Stimulated activated CD8-positive, alpha-beta memory T cell treated with anti-CD3 and anti-CD28 coated beads, Interleukin-2, amount 100 ng/mL, for 48 hours (primary cell): ENCODE data around the gene SALL1.

Experiments
- DNase-seq, 2 donors: peaks; one replicate each; pipeline ENCODE4 v3.0.0-alpha.2; 2020; ENCODE audit warnings: low read depth in 2 of 2

The SALL1 gene

GRCh38 chr16:51111759-51112158 lies 39.3 kb downstream of the SALL1 start:
- DNase-seq: no peak

GRCh38 chr16:51110700-51111157 lies 40.3 kb downstream of the SALL1 start:
- DNase-seq: no peak

GRCh38 chr16:51109173-51109572 lies 41.9 kb downstream of the SALL1 start:
- DNase-seq: no peak

- no peak for DNase-seq
Observed at GRCh38 chr16:51107742-51108141, 43.3 kb downstream of the SALL1 start.

GRCh38 chr16:51106535-51106934 lies 44.5 kb downstream of the SALL1 start:
- DNase-seq: no peak

GRCh38 chr16:51103590-51103989 lies 47.5 kb downstream of the SALL1 start:
- no peak for DNase-seq

- no peak for DNase-seq
Observed at GRCh38 chr16:51097729-51098128, 53.3 kb downstream of the SALL1 start.

GRCh38 chr16:51095890-51096626 lies 55.0 kb downstream of the SALL1 start:
- DNase-seq: no peak

GRCh38 chr16:51095084-51095881 lies 55.8 kb downstream of the SALL1 start:
- DNase-seq: no peak

- no peak for DNase-seq
Observed at GRCh38 chr16:51093726-51094280, 57.3 kb downstream of the SALL1 start.
